DND-41 (cell line): ENCODE measurements around the gene RASGEF1B.

Experiments used
- ATAC-seq: fragments of 200-7000 bp; cut with Tn5 transposase; 3 replicates; pipeline ENCODE4 v1.9.1; 2021; ENCODE audit warnings: low read depth; ENCODE audit not compliant: insufficient read depth
- DNase-seq: peaks from one replicate; pipeline ENCODE4 v3.0.0-alpha.2; 2020
- H2AFZ ChIP-seq: 2 replicates; pipeline ENCODE4 v1.6.0; 2012; ENCODE audit warnings: low read depth, low read length
- H3K27ac ChIP-seq: 2 replicates; pipeline ENCODE4 v1.5.1; 2012; ENCODE audit warnings: low read length, inconsistent platforms
- H3K27me3 ChIP-seq: fragments of 200-600 bp; sonication (generic); 2 replicates; pipeline ENCODE4 v1.6.0; 2012; ENCODE audit warnings: low read length, mild to moderate bottlenecking, inconsistent platforms; ENCODE audit not compliant: insufficient read depth, poor library complexity
- H3K36me3 ChIP-seq: 2 replicates; pipeline ENCODE4 v1.5.1; 2012; ENCODE audit warnings: low read length, inconsistent platforms; ENCODE audit not compliant: insufficient read depth
- H3K4me1 ChIP-seq: 2 replicates; pipeline ENCODE4 v1.5.1; 2012; ENCODE audit warnings: mild to moderate bottlenecking, low read length; ENCODE audit not compliant: insufficient read depth
- H3K4me2 ChIP-seq: 2 replicates; pipeline ENCODE4 v1.6.0; 2012; ENCODE audit warnings: mild to moderate bottlenecking, moderate library complexity, low read length, inconsistent platforms; ENCODE audit not compliant: insufficient read depth
- H3K4me3 ChIP-seq, 2 experiments: fragments of 200-600 bp in 1 of 2; shearing (Covaris generic) in 1 of 2; 2 replicates each; pipeline ENCODE4 v1.5.1; 2012 to 2016; ENCODE audit warnings: inconsistent platforms in 2 of 2, low read length in 2 of 2, mild to moderate bottlenecking in 2 of 2, low read depth in 1 of 2, moderate library complexity in 1 of 2
- H3K79me2 ChIP-seq: 2 replicates; pipeline ENCODE4 v1.6.0; 2012; ENCODE audit warnings: low read length, inconsistent platforms; ENCODE audit not compliant: insufficient read depth
- H3K9ac ChIP-seq: 2 replicates; pipeline ENCODE4 v1.6.0; 2012; ENCODE audit warnings: low read depth, mild to moderate bottlenecking, inconsistent platforms, low read length, moderate library complexity
- H3K9me3 ChIP-seq: 2 replicates; pipeline ENCODE4 v1.5.1; 2012; ENCODE audit warnings: low read length, moderate library complexity, mild to moderate bottlenecking, inconsistent platforms; ENCODE audit not compliant: insufficient read depth, severe bottlenecking
- H4K20me1 ChIP-seq: 2 replicates; pipeline ENCODE4 v1.6.0; 2012; ENCODE audit warnings: low read length; ENCODE audit not compliant: insufficient read depth
- EZH2 ChIP-seq: IDR thresholded peaks from 3 replicates; pipeline ENCODE4 v1.6.1; 2012; ENCODE audit warnings: borderline replicate concordance, low read depth, mild to moderate bottlenecking, moderate library complexity, low read length, inconsistent platforms; ENCODE audit not compliant: severe bottlenecking
- TF ChIP-seq, protein P1 (sequence below): IDR thresholded peaks from 2 replicates; pipeline ENCODE4 v1.5.1; 2012; ENCODE audit warnings: borderline replicate concordance, low read length, moderate library complexity, mild to moderate bottlenecking; ENCODE audit not compliant: poor library complexity, severe bottlenecking; ENCODE audit errors: extremely low read depth

RASGEF1B gene

DNA sequence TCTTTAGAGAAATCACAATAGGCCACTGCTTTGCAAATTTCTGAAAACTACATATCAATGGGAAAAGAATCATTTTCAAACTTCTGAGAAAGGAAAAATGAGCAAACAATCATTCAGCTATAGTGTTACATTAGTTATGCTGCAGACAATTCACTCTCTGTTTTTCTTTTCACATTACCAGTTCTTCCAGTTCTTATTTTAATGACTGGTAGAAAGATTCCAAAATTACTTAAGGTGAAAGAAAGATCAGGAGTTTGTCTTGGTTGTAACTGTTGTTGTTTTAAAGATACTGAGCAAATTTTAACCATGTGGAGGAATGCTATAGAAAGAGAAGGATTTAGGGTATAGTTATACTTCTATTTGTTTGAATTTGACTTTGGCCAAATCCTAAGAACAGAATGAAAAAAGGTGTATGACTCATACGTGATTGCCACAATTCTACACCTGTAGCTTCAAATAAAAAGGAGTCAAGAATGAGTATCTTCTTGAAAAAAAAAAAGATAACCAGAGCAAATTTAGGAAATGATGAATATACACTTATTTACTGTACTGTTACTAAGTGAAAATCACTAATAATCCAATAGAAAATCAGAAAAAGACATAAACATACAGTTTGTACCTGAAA is 21.0 kb upstream of the RASGEF1B start:
- Histone ChIP-seq H3K4me2 (no peak overlapping the region), H3K36me3 (no peaks in the 10 kb centered on the region), H4K20me1 (no peaks in the 10 kb centered on the region), H3K9me3 (peaks cover 5% of the 10 kb centered on the region), H3K79me2 (no peaks in the 10 kb centered on the region), H3K9ac (no peak overlapping the region), H3K4me3 (no peak overlapping the region), H3K27me3 (no peaks in the 10 kb centered on the region), H3K4me1 (peaks cover 26% of the 10 kb centered on the region), H3K27ac (no peak overlapping the region), H2AFZ (no peak overlapping the region)
- no peak for DNase-seq
- no peak for TF ChIP-seq EZH2
- TF ChIP-seq, protein P1, sequence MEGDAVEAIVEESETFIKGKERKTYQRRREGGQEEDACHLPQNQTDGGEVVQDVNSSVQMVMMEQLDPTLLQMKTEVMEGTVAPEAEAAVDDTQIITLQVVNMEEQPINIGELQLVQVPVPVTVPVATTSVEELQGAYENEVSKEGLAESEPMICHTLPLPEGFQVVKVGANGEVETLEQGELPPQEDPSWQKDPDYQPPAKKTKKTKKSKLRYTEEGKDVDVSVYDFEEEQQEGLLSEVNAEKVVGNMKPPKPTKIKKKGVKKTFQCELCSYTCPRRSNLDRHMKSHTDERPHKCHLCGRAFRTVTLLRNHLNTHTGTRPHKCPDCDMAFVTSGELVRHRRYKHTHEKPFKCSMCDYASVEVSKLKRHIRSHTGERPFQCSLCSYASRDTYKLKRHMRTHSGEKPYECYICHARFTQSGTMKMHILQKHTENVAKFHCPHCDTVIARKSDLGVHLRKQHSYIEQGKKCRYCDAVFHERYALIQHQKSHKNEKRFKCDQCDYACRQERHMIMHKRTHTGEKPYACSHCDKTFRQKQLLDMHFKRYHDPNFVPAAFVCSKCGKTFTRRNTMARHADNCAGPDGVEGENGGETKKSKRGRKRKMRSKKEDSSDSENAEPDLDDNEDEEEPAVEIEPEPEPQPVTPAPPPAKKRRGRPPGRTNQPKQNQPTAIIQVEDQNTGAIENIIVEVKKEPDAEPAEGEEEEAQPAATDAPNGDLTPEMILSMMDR: no peak
- no peak for ATAC-seq

DNA sequence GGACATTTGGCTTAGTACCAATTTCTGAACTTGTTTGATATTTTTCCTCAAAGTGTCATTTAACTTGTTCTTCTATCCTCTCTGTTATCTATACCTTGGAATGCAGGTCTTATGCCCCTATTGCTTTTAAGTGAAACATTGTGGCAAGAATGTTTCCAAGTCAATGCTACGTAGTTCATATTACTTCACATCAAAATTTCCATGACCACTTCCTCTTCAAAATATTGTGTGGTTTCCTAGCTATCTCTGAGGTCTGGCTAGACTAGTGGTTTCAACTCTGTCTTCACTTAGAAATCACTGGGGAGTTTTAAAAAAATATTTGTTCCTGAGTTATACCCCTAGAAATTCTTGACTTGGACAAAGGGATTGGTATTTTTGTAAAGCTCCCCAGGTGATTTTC is 20.2 kb upstream of the RASGEF1B start:
- DNase-seq: no peak
- no peak overlapping the region for H3K4me2 ChIP-seq
- peak; percentile 92 for ATAC-seq

DNA sequence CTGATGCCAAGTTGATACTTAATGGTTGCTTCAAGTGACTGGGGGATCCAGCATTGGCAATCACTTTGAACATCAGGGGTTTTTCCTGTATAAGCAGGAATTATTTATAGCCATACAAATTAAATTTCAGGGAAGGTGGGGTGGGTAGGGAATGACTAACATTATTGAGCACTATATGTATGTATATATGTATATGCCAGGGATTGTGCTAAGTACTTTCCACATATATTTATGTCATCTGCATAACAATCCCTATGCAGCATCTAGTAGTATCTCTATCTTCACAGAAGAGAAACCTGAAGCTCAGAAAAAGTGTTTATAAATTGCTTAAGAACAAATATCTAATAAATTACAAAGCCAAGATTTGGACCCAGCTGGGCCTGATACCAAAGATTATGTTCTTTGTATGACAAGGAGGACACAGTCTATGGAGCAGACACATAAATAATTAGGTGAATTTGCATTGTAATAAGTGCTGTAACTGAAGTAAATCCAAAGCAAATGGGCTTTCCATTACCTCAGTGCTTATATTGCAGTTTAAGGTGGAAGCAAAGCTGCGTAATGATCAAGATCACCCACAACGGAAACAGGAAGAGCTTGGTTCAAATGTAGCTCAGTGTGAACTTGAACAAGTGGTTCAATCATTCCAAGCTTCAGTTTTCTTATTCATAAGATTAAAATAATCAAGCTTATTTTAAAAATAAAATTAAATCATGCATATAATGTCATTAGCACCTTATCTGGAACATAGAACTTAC is 18.9 kb upstream of the RASGEF1B start:
- Histone ChIP-seq H3K9ac (no peak overlapping the region), H3K4me3 (no peak overlapping the region; a peak in 1 of 4 replicates), H3K4me1 (peaks cover 26% of the 10 kb centered on the region), H3K27ac (no peak overlapping the region), H3K27me3 (no peaks in the 10 kb centered on the region), H2AFZ (no peak overlapping the region), H3K9me3 (peaks cover 5% of the 10 kb centered on the region), H3K36me3 (no peaks in the 10 kb centered on the region), H3K79me2 (no peaks in the 10 kb centered on the region), H3K4me2 (no peak overlapping the region), H4K20me1 (no peaks in the 10 kb centered on the region)
- TF ChIP-seq EZH2: no peak
- TF ChIP-seq, protein P1: no peak
- DNase-seq (no peak), ATAC-seq (no peak)

More for the DNA sequence above, 20.2 kb upstream of the RASGEF1B start:
- no peaks in the 10 kb centered on the region for H3K27me3 ChIP-seq
- no peaks in the 10 kb centered on the region for H3K36me3 ChIP-seq
- H3K4me1 ChIP-seq: peaks cover 26% of the 10 kb centered on the region
- no peaks in the 10 kb centered on the region for H4K20me1 ChIP-seq
- TF ChIP-seq, protein P1: no peak
- TF ChIP-seq EZH2: no peak
- H3K9ac ChIP-seq: no peak overlapping the region
- no peak overlapping the region for H3K27ac ChIP-seq
- H3K79me2 ChIP-seq: no peaks in the 10 kb centered on the region
- no peak overlapping the region for H3K4me3 ChIP-seq
- no peak overlapping the region for H2AFZ ChIP-seq
- H3K9me3 ChIP-seq: peaks cover 5% of the 10 kb centered on the region
